ENCODE measurements around the gene MPZL3.

- TF ChIP-seq CTCF (conservative IDR thresholded peaks at IDR 0.05; ENCODE audit: low read depth in 2 of 2) (no peak), EZH2 (IDR thresholded peaks at IDR 0.05; ENCODE audit: low read depth, unreplicated experiment) (no peak), EZH2phosphoT487 (IDR thresholded peaks at IDR 0.05; ENCODE audit: unreplicated experiment) (no peak)
Observed at GRCh38 chr11:118233377-118233776, 18.8 kb downstream of the MPZL3 start.

Measured in GM23338 (cell line).